Measurements from ENCODE around the gene WDFY1. TPM values are rescaled to one million over a fixed set of nuclear protein-coding genes. Genes with fewer than 3 reads are reported as not detected.

WDFY1 gene
- total RNA-seq, 1 donor from 2014 or later, result 92.7 TPM

DNA sequence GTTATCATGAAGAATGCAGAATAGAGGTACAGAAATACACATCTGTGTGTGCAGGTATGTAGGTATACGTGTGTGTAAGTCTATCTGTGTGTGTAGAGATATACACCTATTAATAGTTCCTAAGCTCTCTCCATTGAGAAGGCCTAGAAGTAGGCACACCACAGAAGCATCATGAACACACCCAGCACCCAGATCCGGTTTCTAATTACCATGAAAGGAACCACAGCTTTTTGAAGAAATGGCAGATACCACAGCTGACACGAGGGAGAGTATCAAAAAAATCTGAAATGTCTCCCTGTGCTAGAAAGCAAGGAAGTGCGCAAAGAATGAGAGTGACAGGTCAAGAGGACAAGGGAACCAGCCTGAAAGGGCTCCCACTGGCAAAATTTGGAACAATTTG is 80.0 kb downstream of the WDFY1 start:
- H3K4me3 ChIP-seq (ENCODE audit: low read depth, low read length), result no peak overlapping the region
- no peak for FAIRE-seq
- DNase-seq (ENCODE audit: low read depth), result no peak
- no peaks in the 10 kb centered on the region for H3K36me3 ChIP-seq (ENCODE audit: control insufficient read depth, insufficient read depth, low read length)
- H3K27me3 ChIP-seq (ENCODE audit: control insufficient read depth, insufficient read depth, low read length), result no peaks in the 10 kb centered on the region
- no peak for TF ChIP-seq CTCF (IDR thresholded peaks at IDR 0.05; ENCODE audit: insufficient read depth, low read length, severe bottlenecking)

DNA sequence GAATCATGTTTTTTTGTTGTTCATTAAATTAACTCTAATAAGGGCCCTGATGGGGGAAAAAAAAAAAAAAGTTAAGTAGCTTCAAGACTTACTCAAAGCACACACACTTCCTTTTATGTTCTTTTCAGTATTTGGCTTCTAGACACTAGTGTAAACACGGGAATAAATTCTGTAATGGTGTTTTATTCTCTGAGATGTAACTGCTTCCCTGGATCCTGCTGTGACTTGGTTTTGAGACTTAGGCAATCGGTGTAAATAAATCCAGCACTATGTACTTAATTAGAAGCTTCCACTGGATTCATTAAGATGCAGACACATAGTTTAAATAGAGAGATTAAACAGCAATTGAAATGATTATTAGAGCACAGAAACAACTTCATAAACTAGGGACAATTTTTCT is 81.6 kb downstream of the WDFY1 start:
- DNase-seq (ENCODE audit: low read depth), result peak; percentile 25
- TF ChIP-seq CTCF (IDR thresholded peaks at IDR 0.05; ENCODE audit: insufficient read depth, low read length, severe bottlenecking), result no peak
- no peak for FAIRE-seq
- H3K4me3 ChIP-seq (ENCODE audit: low read depth, low read length), result no peak overlapping the region
- H3K27me3 ChIP-seq (ENCODE audit: control insufficient read depth, insufficient read depth, low read length), result no peaks in the 10 kb centered on the region
- no peaks in the 10 kb centered on the region for H3K36me3 ChIP-seq (ENCODE audit: control insufficient read depth, insufficient read depth, low read length)

GRCh38 chr2:223860809-223861738 is 84.1 kb downstream of the WDFY1 start:
- FAIRE-seq, result peak; percentile 36
- peak; percentile 19 for TF ChIP-seq CTCF (IDR thresholded peaks at IDR 0.05; ENCODE audit: insufficient read depth, low read length, severe bottlenecking)
- H3K27me3 ChIP-seq (ENCODE audit: control insufficient read depth, insufficient read depth, low read length), result no peaks in the 10 kb centered on the region
- no peak overlapping the region for H3K4me3 ChIP-seq (ENCODE audit: low read depth, low read length)
- DNase-seq (ENCODE audit: low read depth), result peak; percentile 97
- no peaks in the 10 kb centered on the region for H3K36me3 ChIP-seq (ENCODE audit: control insufficient read depth, insufficient read depth, low read length)

- H3K4me3 ChIP-seq (ENCODE audit: low read depth, low read length), result no peak overlapping the region
- no peaks in the 10 kb centered on the region for H3K36me3 ChIP-seq (ENCODE audit: control insufficient read depth, insufficient read depth, low read length)
- FAIRE-seq (no peak), DNase-seq (ENCODE audit: low read depth) (no peak)
- TF ChIP-seq CTCF (IDR thresholded peaks at IDR 0.05; ENCODE audit: insufficient read depth, low read length, severe bottlenecking), result no peak
- no peaks in the 10 kb centered on the region for H3K27me3 ChIP-seq (ENCODE audit: control insufficient read depth, insufficient read depth, low read length)
Measured at GRCh38 chr2:223859070-223859469, 86.1 kb downstream of the WDFY1 start.

GRCh38 chr2:223856584-223856983 is 88.6 kb downstream of the WDFY1 start:
- FAIRE-seq, result no peak
- no peak for DNase-seq (ENCODE audit: low read depth)

More at GRCh38 chr2:223856584-223856983, 88.6 kb downstream of the WDFY1 start:
- Histone ChIP-seq H3K4me3 (ENCODE audit: low read depth, low read length) (no peak overlapping the region), H3K27me3 (ENCODE audit: control insufficient read depth, insufficient read depth, low read length) (no peaks in the 10 kb centered on the region), H3K36me3 (ENCODE audit: control insufficient read depth, insufficient read depth, low read length) (no peaks in the 10 kb centered on the region)
- TF ChIP-seq CTCF (IDR thresholded peaks at IDR 0.05; ENCODE audit: insufficient read depth, low read length, severe bottlenecking), result no peak

All from bronchial epithelial cell (primary cell).